HG03103 (cell line): ENCODE measurements around the gene LIMS3.
"Not testable (repeated sequence)": the region's sequence is repeated elsewhere in the genome, so short reads cannot be mapped to it uniquely, and the experiment has no call there.

Source experiments
- ATAC-seq: cut with Tn5 transposase; IDR thresholded peaks from one replicate; pipeline ENCODE4 v1.9.1; 2021; ENCODE audit warnings: low read depth; ENCODE audit not compliant: unreplicated experiment

The LIMS3 gene

GRCh38 chr2:109898462-109899336, at the start of gene LIMS3:
Gene LIMS3, plus strand, starts transcription at chr2:109898688. Its CDS starts 41 bp downstream, at chr2:109898729.
- not testable (repeated sequence) for ATAC-seq

GRCh38 chr2:109871129-109871751, 27.2 kb upstream of the LIMS3 start:
- not testable (repeated sequence) for ATAC-seq

- ATAC-seq = not testable (repeated sequence)
Observed at GRCh38 chr2:109876625-109877024, 21.9 kb upstream of the LIMS3 start.

- not testable (repeated sequence) for ATAC-seq
Observed at GRCh38 chr2:109882112-109882511, 16.4 kb upstream of the LIMS3 start.

- ATAC-seq = not testable (repeated sequence)
Observed at GRCh38 chr2:109888414-109888813, 10.1 kb upstream of the LIMS3 start.

- ATAC-seq = not testable (repeated sequence)
Observed at GRCh38 chr2:109889909-109890308, 8.6 kb upstream of the LIMS3 start.

- not testable (repeated sequence) for ATAC-seq
Observed at GRCh38 chr2:109891024-109891423, 7.5 kb upstream of the LIMS3 start.

- ATAC-seq = not testable (repeated sequence)
Observed at GRCh38 chr2:109893736-109894135, 4.8 kb upstream of the LIMS3 start.

- ATAC-seq = not testable (repeated sequence)
Observed at GRCh38 chr2:109894141-109894540, 4.3 kb upstream of the LIMS3 start.

GRCh38 chr2:109895090-109895869, 3.2 kb upstream of the LIMS3 start:
- not testable (repeated sequence) for ATAC-seq

- peak; percentile 98 for ATAC-seq
Observed at GRCh38 chr2:109896212-109896611, 2.3 kb upstream of the LIMS3 start.

GRCh38 chr2:109897769-109898461, 573 bp upstream of the LIMS3 start:
- not testable (repeated sequence) for ATAC-seq

GRCh38 chr2:109905796-109906195, 7.3 kb downstream of the LIMS3 start:
- peak; percentile 82 for ATAC-seq

- not testable (repeated sequence) for ATAC-seq
Observed at GRCh38 chr2:109908626-109909025, 10.1 kb downstream of the LIMS3 start.

GRCh38 chr2:109910789-109911188, 12.3 kb downstream of the LIMS3 start:
- ATAC-seq = not testable (repeated sequence)

- not testable (repeated sequence) for ATAC-seq
Observed at GRCh38 chr2:109913911-109914310, 15.4 kb downstream of the LIMS3 start.

- ATAC-seq = not testable (repeated sequence)
Observed at GRCh38 chr2:109914552-109914951, 16.1 kb downstream of the LIMS3 start.

GRCh38 chr2:109915830-109916229, 17.3 kb downstream of the LIMS3 start:
- ATAC-seq = not testable (repeated sequence)

GRCh38 chr2:109920162-109920561, 21.7 kb downstream of the LIMS3 start:
- ATAC-seq = not testable (repeated sequence)
